Measurements from ENCODE around the gene ABCA3.
A peak's percentile ranks its signal among the peaks of the same experiment; 100 is the strongest.

The ABCA3 gene

DNA sequence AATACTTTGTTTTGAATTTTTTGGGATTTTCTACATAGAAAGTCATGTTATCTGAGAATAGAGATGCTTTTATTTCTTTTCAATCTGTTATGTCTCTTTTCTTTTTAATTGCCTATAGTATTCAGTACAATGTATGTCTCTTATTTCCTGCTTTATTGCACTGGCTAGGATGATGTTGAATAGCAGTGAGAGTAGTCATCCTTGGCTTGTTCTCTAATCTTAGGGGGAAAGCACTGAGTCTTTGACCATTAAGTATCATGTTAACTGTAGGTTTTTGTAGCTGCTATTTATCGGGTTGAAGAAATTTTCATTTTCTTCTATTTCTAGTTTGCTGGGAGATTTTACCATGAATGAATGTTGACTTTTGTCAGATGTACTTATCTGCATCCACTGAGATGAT is 10.0 kb upstream of the ABCA3 start:
- no peak for DNase-seq (ENCODE audit: low read depth)

DNA sequence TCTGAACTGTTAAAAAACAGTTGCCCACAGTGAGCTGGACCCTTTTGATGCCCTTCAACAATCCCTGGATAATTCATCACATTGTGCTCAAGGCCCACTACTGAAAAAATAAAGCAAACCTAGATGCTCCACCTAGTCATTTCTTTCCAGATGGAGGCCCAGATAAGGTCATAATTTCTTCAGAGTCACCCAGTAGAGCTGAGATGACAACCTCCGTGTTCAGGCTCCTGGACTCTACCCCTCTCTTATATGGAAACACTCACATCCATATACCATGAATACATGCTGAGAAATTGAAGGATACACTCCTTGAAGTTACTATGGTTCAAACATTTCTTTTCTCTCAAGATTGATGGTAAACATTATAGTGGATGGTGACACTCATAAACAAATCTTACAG is 2.7 kb upstream of the ABCA3 start:
- no peak for DNase-seq (ENCODE audit: low read depth)

DNA sequence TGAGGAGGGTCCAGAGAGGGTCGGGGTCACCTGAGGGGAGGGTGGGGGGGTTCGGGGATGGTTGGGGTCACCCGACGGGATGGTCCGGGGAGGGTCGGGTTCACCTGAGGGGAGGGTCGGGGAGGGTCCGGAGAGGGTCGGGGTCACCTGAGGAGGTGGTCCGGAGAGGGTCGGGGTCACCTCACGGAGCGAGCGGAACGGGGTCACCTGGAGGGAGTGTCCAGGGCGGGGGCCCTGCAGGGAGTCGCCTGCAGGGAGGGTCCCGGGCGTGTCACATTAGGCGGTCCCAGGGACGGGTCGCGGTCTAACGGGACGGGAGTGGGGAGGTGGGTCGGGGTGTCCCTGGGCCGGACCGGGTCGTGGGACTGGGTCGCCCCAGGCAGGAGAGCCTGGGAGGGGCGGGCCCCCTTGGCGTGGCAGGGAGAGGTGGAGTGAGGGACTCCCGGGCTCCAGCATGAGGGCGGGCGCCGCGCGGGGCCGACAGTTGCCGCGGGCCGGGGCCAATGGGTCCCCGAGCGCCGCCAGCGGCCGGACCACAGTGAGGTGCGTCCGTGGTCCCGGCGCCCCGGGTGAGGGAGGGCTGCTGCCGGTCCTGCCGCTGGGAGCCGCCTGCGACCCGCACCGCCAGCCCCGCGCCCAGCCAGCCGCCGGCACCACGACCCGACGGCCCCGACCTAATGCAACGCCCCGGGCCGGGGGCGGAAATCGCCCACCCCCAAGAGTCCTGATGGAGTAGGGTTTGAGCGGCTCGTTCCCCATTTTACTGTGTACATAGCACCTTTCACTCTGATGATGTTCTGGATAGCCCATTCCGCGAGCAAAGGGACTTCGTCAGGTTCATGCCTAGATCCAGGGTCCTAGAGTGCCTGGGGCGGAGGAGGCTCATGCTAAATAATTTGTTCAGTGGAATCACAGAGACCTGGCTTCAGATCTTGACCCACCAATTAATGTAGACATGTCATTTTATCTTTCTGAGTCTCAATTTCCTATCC is 1.2 kb upstream of the ABCA3 start:
- no peak for DNase-seq (ENCODE audit: low read depth)

DNA sequence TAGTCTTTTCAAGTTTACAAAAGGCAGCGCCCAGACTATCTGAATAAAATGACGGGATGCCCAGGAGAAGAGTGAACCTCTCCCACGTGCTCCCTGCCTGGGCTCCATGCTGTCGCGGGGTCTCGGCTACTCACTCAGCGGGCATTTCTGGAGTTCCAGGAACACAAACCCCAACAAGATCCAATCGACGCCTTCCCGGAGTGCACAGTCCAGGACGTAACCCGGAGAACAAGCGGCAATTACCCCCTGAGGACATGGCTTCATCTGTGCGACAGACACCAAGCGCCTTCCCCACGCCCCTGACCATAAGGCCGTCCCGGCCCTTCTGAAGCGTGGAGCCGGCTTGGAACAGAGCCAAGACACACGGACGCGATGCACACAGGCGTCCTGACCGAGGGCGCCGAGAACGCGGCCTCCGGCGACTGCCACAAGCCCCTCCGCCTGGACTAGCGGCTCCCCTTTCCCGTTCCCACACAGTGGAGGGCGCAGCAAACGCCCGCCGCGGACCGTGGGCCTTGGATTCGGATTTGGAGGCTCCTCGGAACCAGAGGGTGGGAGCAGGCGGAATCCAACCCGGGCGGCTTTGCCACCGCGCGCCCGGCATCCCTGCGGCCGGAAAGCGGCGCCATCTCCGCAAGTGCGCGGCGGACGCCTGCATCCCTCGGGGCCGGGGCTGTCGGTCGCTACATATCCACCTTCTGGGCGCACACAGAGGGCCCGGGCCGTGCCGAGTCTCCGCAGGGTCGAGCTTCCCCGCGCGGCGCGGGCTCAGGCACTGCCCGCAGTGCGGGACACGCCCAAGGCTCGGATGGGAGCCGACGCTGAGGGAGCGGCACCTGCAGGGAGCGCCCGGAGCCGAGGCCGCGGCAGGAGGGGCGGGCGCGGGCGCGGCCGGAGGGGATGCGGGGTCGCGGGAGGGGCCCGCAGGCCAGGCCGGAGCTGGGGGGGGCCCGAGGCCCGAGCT is 725 bp downstream of the ABCA3 start:
- DNase-seq (ENCODE audit: low read depth): peak; percentile 28

DNA sequence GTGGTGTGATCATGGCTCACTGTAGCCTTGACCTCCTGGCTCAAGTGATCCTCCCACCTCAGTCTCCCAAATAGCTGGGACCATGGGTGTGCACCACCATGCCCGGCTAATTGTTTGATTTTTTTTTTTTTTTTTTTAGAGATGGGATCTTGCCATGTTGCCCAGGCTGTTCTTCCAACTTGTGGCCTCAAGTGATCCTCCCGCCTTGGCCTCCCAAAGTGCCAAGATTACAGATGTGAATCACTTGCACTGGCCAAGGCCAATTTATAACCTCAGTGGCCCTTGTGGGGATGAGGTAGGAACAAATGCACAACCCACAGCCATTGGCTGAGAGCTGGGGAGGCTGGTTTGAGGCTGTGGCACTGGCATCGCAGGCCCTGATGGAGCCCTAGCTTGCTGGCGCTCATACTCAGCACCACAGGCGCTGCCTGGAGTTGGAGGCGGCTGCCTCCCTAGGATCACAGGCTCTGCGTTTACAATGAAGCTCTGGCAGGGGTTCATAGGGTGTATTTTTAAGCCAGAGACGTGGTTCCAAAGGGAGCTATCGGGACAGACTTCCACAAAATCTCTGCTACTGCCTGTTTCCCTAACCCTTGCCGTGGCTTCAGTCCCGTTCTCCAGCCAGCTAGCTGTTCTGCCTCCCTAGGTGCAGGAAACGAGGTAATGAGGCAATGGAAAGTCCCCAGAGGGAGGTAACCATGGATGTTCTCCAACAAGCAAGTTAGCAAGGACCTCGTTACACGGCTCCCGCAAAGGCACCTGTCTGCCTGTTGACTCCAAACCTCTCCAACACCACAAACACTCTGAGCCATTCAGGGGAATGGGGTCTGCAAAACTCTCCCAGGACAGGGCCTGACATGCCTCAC is 2.9 kb downstream of the ABCA3 start:
- no peak for DNase-seq (ENCODE audit: low read depth)

DNA sequence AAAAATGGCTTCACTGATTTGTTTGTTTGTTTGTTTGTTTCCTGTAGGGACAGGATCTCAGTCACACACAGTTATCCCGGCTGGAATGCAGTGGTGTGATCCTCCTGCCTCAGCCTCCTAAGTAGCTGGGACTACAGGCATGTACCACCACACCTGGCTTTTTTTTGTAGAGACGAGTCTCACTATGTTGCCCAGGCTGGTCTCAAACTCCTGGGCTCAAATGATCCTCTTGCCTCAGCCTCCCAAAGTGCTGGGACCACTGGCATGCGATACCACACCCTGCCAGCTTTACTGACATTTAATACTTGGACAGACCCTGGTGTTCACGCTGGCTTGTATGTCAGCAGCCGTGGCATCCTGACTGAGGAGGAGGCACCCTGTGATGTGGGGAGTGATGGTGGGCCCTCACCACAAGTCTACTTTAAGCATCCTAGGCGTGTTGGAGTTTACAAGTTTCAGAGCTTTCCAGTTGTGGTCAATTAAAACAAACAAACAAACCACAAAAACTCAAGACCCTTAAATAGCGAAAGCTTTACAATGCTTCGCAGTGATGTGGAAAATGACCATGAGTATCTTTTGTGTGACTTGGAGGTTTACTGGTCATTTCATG is 5.1 kb downstream of the ABCA3 start:
- no peak for DNase-seq (ENCODE audit: low read depth)

DNA sequence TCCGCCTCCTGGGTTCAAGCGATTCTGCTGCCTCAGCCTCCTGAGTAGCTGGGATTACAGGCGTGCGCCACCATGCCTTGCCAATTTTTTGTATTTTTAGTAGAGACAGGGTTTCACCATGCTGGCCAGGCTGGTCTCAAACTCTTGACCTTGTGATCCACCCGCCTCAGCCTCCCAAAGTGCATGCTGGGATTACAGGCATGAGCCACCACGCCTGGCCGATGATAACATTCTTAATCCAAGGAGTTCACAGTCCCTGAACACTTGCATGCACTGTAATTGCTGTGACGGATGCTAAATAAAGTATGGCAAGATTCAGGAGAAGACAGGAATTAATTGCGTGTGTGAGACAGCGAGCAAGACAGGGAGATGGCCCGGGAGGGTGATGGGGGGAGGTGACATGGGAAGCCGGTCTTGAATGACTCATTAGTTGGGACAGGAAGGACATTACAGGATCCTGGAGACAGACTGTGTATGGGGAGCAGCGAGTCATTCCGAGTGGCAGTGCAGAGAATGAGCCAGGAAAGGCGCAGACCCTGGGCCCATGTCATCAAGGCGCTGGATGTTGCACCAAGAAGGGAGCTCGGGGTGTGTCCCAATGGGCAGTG is 6.7 kb downstream of the ABCA3 start:
- DNase-seq (ENCODE audit: low read depth): no peak

DNA sequence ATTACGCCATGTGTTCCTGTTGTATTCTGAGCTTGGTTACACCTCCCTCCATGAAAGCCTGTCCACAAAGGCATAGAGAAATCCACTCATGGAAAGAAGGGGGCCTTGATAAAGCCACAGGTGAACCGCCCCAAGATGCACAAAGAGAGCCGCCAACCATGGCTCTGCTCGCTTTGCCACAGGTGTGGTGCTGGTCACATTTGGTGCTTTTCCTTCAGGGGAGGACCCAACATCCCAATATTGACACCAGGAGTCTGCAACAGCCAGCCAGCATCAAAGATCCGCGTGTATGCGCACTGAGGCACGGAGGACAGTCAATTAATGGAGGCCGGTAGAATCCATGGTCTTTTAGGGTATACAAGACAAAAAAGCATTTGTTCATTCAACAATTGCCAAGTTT is 7.3 kb downstream of the ABCA3 start:
- DNase-seq (ENCODE audit: low read depth): no peak

DNA sequence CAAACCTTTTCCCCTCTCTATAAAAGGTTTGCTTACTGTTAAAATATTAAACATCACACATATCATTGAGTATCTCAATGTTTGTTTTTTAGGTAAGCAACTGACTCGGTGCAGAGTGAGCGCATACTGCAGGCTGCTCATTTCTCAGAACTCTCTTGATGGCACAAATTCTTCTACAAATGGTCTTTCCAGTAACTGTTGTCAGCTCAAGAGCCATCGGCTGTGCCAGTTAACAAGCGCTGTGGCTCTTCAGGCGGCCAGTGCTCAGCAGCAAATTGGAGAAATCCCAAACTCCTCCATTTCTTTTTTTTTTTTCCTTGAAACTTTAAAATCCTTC is 8.6 kb downstream of the ABCA3 start:
- no peak for DNase-seq (ENCODE audit: low read depth)

DNA sequence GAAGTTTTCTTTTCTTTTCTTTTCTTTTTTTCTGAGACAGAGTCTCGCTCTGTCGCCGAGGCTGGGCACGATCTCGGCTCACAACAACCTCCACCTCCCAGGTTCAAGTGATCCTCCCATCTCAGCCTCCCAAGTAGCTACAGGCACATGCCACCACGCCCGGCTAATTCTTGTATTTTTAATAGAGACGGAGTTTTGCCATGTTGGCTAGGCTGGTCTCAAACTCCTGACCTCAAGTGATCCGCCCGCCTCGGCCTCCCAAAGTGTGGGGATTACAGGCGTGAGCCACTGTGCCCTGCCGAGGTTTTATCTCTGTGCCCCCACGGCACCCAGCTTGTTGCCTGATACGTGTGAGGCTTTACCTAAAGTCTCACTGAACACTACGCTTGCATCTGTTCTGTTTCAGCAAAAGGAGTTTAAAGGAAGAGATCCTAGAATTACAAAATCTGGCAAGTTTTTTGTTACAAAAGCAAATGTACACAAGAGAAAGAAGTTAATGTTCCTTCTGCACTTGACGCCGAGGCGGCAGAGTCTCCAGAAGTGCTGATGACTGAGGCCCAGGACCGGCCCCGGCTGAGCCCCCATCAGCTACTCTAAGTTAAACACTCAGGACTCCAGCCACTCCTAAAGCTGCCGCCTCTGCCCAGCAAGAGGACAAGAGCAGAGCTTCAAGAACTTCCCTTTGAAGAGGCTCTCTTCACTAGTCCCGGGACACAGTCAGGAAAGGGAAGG is 9.2 kb downstream of the ABCA3 start:
- no peak for DNase-seq (ENCODE audit: low read depth)

DNA sequence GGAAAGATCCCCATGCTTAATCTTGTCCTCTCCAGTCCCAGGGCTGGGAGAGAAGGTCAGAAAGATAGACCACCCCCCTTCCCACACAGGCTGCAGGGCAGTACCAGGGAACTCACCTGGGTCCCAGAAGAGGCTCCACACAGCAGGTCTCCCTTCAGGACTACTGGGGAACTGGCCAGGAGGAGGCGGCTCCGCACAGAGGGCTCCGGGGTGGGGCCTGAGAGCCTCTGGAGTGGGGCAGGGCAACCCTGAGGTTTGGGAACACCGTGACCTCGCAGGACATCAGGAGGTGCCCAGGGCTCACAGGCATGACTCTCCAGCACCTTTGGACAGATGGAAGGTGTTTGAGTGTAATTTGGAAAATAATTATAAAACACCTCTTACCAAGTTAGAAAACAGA is 11.0 kb downstream of the ABCA3 start:
- no peak for DNase-seq (ENCODE audit: low read depth)

DNA sequence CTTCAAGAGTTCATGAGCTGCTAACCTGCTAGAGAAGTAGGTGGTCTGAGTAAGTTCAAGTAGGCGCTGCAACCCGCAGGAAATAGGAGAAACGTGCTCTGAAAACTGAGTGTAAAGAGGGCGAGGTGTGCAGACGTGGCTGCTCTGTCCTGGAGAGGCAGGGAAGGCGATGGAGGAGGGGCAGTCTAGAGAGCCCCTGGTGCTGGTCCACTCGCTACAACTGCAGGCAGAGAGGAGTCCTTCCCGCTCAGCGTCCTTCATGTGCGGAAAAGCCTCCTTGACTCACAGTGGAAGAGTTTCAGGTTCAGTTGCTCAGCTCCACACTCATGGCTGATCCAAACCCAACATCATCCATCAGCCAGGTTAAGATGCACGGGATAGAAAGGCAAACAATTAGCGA is 12.1 kb downstream of the ABCA3 start:
- no peak for DNase-seq (ENCODE audit: low read depth)

DNA sequence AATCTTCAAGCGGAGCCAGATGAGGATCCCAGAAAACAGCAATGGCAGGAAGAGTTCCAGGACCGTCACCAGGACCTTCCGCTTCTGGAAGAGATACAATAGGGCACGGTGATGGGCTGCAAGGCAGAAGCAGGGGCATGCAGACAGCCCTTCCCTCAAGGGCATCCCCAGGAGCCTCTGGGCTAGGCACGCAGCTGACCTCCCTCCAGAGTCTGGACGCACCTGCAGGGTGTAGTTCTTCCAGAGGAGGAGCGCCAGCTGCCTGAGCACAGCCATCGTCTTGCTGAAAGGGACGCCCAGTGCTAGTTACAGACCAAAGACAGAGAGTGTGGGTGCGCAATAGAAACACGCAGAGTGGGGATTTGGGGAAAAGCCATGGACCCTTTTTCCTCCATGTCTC is 14.3 kb downstream of the ABCA3 start:
- DNase-seq (ENCODE audit: low read depth): no peak

DNA sequence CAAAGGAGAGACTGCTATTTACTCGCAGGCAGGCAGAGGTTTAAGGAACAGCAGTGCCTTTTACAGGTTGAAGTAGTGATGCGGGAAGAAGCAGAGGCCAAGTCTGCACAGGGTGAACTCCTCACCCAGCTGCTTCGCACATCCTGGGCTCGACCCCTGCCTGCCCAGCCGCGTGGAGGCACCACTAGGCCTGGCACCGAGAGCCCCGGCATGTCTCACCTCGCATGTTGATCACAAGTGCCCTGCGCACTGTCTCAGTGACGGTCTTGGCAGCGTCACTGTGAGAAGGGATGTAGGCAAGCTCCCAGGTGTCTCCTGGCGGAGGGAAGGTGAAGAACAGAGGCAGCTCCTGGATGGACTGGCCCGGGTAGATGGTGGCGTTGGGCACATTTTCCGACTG is 14.7 kb downstream of the ABCA3 start:
- DNase-seq (ENCODE audit: low read depth): no peak

DNA sequence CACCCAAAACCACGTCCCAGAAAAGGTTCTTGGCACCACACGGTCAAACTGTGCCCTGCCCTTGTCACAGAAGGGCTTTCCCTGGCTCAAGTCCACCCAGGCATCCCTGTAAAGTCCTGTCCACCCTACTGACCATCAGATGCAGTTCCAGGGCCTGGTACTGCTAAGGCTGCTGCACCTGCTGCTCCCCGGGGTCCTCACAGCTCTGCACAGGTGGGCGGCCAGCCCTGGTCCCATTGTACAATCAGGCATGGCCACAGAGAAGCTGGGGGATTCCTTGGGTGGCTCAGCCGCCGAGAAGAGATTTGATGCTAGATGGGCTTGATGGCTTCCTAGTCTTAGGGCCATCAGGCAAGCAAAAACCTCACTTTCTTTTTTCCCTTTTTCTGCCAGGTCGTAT is 15.3 kb downstream of the ABCA3 start:
- DNase-seq (ENCODE audit: low read depth): no peak

DNA sequence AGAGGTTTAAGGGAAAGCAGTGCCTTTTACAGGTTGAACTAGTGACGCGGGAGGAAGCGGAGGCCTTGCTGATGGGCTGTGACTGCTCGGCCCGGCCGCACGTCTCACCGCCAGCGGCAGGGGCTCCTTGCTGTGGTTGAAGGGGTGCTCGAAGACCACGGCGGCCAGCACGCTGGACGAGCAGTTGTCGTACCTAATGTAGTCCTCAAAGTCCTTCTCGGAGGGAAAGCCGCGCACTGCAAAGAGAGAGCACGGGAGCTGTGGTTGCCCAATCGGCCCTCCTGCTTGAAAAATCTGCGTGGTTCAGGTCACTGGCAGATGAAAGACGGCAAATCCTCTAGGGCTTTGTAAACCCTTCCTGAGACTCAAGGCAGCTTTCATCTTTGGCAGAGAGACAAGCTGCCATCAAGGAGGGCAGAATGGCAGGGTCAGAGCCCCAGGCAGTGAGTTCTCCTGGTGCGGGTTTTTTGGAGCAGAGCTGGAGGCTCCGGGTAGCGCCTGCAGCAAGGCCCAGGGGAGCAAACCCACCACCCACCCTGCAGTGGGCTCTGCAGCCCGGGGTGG is 16.1 kb downstream of the ABCA3 start:
- no peak for DNase-seq (ENCODE audit: low read depth)

DNA sequence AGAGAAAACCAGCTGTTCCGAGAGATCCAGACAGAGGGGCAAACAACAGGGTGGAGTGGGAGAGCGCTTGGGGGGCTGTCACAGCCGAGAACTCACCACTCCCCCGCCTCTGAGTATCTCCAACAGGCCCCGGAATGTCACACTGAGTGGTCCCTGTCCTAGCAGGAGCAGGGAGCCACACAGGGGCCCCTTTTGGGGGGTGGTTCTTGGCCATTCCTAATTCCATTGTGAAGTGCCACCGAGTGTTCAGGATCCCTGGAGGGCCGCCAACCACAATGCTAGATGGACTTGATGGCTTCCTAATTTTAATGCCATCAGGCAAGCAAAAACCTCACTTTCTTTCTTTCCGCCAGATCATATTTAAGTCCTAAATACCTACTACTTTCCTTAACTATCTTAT is 16.8 kb downstream of the ABCA3 start:
- DNase-seq (ENCODE audit: low read depth): no peak

DNA sequence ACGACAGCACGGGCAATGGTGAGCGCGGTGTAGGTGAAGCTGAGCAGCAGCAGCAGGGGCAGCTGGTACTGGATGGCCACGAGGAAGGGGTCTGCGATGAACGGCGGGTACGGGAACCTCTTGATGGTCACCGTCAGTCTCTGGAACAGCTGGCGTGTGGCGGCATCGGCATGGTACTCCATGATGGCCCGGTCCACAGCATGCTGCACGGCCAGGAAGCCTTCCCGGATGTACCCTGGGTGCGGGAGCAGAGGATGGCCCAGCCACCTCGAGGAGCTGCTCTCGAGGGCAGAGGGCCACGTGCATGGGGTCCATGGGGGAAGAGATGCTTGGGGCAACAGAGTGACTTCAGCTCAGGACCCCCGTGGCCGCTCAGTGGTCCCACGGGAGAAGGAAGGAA is 20.9 kb downstream of the ABCA3 start:
- no peak for DNase-seq (ENCODE audit: low read depth)

DNA sequence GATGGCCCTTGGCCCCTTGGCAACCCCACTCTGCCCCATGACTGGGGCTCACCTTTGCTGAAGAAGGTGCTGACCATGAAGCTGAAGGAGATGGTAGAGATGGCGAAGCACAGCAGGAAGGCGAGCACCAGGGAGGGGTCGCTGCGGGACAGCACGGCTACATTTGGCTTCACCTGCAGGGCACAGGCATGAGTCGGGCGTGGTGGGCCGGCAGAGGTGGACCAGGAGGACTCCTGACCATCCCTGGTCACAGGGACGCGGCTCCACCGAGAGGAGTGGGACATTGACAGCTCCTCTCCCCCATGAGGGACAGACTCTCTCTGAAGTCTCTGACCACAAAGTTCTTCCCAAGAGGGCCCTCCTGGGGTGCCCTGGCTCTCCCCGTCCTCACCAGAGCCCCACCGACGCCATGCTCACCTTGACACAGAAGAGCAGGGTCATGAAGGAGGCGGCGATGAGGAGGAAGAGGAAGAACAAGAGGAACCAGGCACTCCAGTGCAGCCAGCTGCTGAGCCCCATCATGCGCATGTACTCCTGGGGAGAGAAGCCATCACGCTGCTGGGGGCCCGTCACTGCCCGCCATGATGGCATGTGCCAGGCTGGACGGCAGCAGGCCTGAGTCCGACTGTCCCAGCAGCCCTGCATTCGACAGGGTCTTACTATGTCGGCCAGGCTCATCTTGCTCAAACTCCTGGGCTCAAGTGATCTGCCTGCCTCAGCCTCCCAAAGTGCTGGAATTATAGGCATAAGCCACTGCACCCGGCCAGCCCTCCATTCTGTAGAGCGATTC is 23.1 kb downstream of the ABCA3 start:
- no peak for DNase-seq (ENCODE audit: low read depth)

Measured in activated T-cell treated with anti-CD3 and anti-CD28 coated beads for 24 hours (primary cell).